HUES48 (cell line): Measurements from ENCODE around the gene GPR34.
A peak's percentile ranks its signal among the peaks of the same experiment; 100 is the strongest.
"Not testable (repeated sequence)": the region's sequence is repeated elsewhere in the genome, so short reads cannot be mapped to it uniquely, and the experiment has no call there.

Experiments
- H3K27ac ChIP-seq: one replicate; pipeline ENCODE4 v1.7.0; 2013; ENCODE audit warnings: low read depth, low read length, inconsistent platforms
- H3K27me3 ChIP-seq: 2 replicates; pipeline ENCODE4 v1.6.1; 2013; ENCODE audit warnings: mild to moderate bottlenecking, low read length; ENCODE audit not compliant: control insufficient read depth, insufficient read depth
- H3K36me3 ChIP-seq: 2 replicates; pipeline ENCODE4 v1.6.1; 2013; ENCODE audit warnings: low read length; ENCODE audit not compliant: control insufficient read depth, insufficient read depth
- H3K4me1 ChIP-seq: 2 replicates; pipeline ENCODE4 v1.6.1; 2013; ENCODE audit warnings: mild to moderate bottlenecking, low read length; ENCODE audit not compliant: control insufficient read depth, insufficient read depth
- H3K4me3 ChIP-seq: 2 replicates; pipeline ENCODE4 v1.5.1; 2013; ENCODE audit warnings: mild to moderate bottlenecking, low read depth, low read length
- H3K9ac ChIP-seq: 2 replicates; pipeline ENCODE4 v1.6.1; 2013; ENCODE audit warnings: mild to moderate bottlenecking, low read depth, low read length, moderate library complexity
- H3K9me3 ChIP-seq: 2 replicates; pipeline ENCODE4 v1.6.1; 2013; ENCODE audit warnings: low read length; ENCODE audit not compliant: control insufficient read depth, insufficient read depth

The GPR34 gene

DNA sequence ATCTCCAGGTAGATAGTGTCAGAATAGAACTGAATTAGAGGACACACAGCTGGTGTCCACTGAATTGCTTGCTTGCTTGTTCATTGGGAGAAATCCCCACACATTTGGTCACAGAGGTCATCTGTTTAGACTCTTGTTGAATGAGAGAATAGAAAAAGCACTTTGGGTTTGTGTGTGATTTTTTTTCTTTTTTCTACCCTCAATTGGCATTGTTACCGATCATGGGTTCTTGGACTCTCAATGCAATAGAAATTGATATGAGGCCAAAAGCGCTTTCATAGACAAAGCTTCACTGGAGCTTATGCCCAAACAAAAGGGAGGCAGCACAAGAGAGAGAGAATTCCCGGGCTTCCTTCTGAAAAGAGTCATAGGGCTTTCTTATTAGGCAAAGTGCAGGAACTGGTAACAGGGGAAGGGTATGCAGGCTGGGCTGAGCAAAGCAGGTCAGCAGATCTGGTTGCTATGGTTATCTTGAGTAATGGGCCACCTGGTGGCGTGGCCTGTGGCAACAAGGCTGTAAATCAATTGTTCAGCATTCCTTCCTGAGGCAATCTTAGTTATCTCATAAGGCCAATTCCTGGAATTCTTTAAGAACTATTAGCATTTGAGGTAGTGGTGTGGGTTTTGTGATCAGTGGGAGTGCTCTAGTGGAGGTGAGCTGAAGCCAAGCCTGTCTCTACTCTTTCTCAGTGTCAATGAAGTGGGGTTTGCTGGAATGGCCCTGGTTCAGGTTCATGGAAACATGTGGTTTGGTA is 29.9 kb downstream of the GPR34 start:
- no peaks in the 10 kb centered on the region for H3K36me3 ChIP-seq
- peaks cover 26% of the 10 kb centered on the region for H3K9me3 ChIP-seq
- H3K27me3 ChIP-seq: no peaks in the 10 kb centered on the region
- H3K4me3 ChIP-seq: no peak overlapping the region
- peak overlapping the region; percentile 75 for H3K27ac ChIP-seq
- H3K4me1 ChIP-seq: no peaks in the 10 kb centered on the region
- peak overlapping the region; percentile 4; the same call in 1 of the 2 replicates for H3K9ac ChIP-seq

GRCh38 chrX:41719610-41720009 is 30.8 kb downstream of the GPR34 start:
- H3K4me3 ChIP-seq, H3K9ac ChIP-seq, H3K27me3 ChIP-seq, H3K36me3 ChIP-seq, H3K4me1 ChIP-seq: not testable (repeated sequence)
- Histone ChIP-seq H3K9me3 (peaks cover 26% of the 10 kb centered on the region), H3K27ac (peak overlapping the region; percentile 75)

- Histone ChIP-seq H3K4me1 (no peaks in the 10 kb centered on the region), H3K36me3 (no peaks in the 10 kb centered on the region), H3K9ac (no peak overlapping the region), H3K9me3 (peaks cover 26% of the 10 kb centered on the region), H3K4me3 (no peak overlapping the region), H3K27me3 (no peaks in the 10 kb centered on the region; the same call in 1 of the 2 replicates), H3K27ac (no peak overlapping the region)
These were observed 31.5 kb downstream of the GPR34 start for GRCh38 chrX:41720125-41720779.

DNA sequence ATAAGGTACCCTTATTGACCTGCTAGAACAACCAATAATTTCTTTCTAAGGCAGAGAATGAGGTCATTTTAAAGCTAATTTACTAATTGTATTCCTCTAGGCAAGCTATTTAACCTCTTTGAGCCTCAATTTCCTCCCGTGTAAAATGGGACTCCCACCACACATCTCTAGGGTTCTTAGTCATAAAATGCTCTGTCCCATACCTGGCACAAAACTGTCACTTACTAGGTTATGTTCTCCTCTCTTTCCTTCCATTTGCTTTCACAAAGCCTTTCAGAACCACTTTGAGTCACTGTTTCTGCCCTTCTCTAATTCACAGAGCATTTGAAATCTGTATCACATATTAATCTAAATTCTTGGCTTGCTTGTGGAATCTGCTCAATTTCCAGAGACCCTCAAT is 32.8 kb downstream of the GPR34 start:
- Histone ChIP-seq H3K27me3 (no peaks in the 10 kb centered on the region; the same call in 1 of the 2 replicates), H3K9ac (no peak overlapping the region), H3K9me3 (peaks cover 26% of the 10 kb centered on the region), H3K4me3 (no peak overlapping the region), H3K27ac (no peak overlapping the region), H3K36me3 (no peaks in the 10 kb centered on the region), H3K4me1 (no peaks in the 10 kb centered on the region)

GRCh38 chrX:41722214-41722613 is 33.4 kb downstream of the GPR34 start:
- Histone ChIP-seq H3K4me1 (no peaks in the 10 kb centered on the region), H3K4me3 (no peak overlapping the region), H3K9me3 (peaks cover 20% of the 10 kb centered on the region), H3K27me3 (no peaks in the 10 kb centered on the region; the same call in 1 of the 2 replicates), H3K27ac (no peak overlapping the region), H3K9ac (no peak overlapping the region), H3K36me3 (no peaks in the 10 kb centered on the region)

DNA sequence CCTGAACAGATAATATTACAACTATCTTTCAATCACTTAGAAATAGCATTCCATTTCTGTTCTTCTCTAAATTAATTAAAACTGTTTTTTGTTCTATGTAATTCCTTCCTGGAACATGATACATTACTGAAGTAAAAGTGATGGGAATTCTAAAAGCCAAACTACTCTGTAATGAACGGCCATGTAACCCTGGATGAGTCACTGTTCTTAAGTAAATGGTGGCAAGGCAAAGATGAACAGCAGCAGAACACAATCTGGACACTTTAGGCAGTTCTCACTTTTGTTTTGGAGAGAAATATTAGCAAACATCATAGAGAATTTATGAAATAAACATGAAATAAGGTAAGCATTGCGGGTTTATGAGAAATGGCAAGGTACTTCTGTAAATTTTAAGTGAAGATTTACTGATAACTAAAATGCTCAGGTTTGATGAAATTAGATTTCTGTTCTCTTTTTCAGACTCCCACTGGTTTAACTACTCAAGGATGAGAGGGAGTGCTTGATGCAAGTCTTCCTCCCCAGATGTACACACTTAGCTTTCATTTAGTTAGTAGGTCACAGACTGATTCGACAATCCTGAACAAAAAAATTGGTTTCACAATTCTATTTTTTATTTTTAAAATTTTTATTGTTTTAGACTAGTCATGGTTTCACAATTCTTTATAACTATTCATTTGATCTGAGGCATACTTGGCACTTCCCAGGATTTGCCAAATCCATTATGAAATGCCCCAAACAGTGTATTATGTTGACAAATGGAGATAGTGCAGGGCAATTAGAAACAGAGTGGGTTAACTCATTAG is 34.2 kb downstream of the GPR34 start:
- no peak overlapping the region for H3K4me3 ChIP-seq
- H3K9ac ChIP-seq: no peak overlapping the region
- no peaks in the 10 kb centered on the region for H3K4me1 ChIP-seq
- H3K36me3 ChIP-seq: no peaks in the 10 kb centered on the region
- no peak overlapping the region for H3K27ac ChIP-seq
- H3K27me3 ChIP-seq: no peaks in the 10 kb centered on the region; the same call in 1 of the 2 replicates
- H3K9me3 ChIP-seq: peaks cover 16% of the 10 kb centered on the region; the same call in 1 of the 2 replicates

DNA sequence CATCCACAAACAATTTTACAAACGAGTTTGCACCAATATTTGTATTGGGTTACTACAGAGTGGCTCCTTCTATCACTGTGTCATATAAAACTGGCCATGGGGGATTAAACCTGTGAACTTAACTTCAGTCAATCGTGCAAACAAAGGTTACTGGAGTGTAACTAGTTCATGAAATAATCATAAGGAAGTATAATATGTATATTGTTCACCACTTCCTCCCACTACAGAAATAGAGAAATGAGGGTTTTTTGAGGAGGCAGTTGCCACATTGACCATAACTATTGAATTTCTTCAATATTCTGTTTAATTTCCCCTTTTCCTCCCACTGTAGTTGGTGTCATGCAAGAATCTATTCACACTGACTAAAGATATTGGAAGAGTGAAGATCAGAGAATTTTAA is 35.1 kb downstream of the GPR34 start, which contains the start of gene GPR82:
Gene GPR82, plus strand, starts transcription at position 356 of the 400 bp plus-strand sequence. CDS start 2,846 bp downstream, outside the sequence.
- no peak within 1 kb of the TSS for H3K27ac ChIP-seq
- H3K4me3 ChIP-seq: no peak within 1 kb of the TSS

GRCh38 chrX:41728125-41728524 is 39.4 kb downstream of the GPR34 start:
- no peak overlapping the region for H3K27ac ChIP-seq
- H3K27me3 ChIP-seq: no peaks in the 10 kb centered on the region; the same call in 1 of the 2 replicates

More for the DNA sequence above, 35.1 kb downstream of the GPR34 start, which contains the start of gene GPR82:
- Histone ChIP-seq H3K27me3 (no peaks in the 10 kb centered on the region; the same call in 1 of the 2 replicates), H3K4me1 (no peaks in the 10 kb centered on the region), H3K36me3 (no peaks in the 10 kb centered on the region), H3K9ac (no peak within 1 kb of the TSS), H3K9me3 (peaks cover 10% of the 10 kb centered on the region; the same call in 1 of the 2 replicates)

GRCh38 chrX:41730081-41730480 is 41.3 kb downstream of the GPR34 start:
- H3K9me3 ChIP-seq: no peaks in the 10 kb centered on the region
- no peaks in the 10 kb centered on the region for H3K36me3 ChIP-seq
- H3K27ac ChIP-seq: no peak overlapping the region
- no peaks in the 10 kb centered on the region for H3K27me3 ChIP-seq
- H3K4me3 ChIP-seq: no peak overlapping the region
- no peak overlapping the region for H3K9ac ChIP-seq
- H3K4me1 ChIP-seq: 0 out of 2 replicates have a peak, but pooled peaks cover 3% of the 10 kb centered on the region

More at GRCh38 chrX:41728125-41728524, 39.4 kb downstream of the GPR34 start:
- no peak overlapping the region for H3K9ac ChIP-seq
- no peak overlapping the region for H3K4me3 ChIP-seq
- no peaks in the 10 kb centered on the region for H3K9me3 ChIP-seq
- no peaks in the 10 kb centered on the region for H3K4me1 ChIP-seq
- H3K36me3 ChIP-seq: no peaks in the 10 kb centered on the region

DNA sequence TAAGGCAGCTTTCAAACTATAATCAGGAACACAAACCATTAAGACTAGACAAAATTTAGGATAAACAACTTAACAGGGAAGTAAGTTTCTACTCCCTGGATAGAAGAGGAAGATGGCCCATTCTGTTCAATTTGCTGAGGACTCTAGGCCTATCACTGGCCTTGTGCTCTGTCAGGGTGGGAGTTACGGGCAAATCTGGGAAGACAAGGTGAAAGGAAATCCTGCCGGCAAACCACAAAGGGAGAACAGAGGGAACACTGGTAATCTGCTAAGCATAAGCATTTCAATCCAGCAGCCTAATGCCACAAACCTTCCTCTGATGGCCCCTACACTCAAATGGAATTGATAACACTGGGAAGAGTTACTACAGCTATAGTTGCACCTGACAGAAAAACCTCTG is 43.5 kb downstream of the GPR34 start:
- H3K4me3 ChIP-seq: no peak overlapping the region
- H3K9me3 ChIP-seq: no peaks in the 10 kb centered on the region
- no peak overlapping the region for H3K27ac ChIP-seq
- H3K27me3 ChIP-seq: no peaks in the 10 kb centered on the region
- no peaks in the 10 kb centered on the region for H3K36me3 ChIP-seq
- no peak overlapping the region for H3K9ac ChIP-seq
- 0 out of 2 replicates have a peak, but pooled peaks cover 3% of the 10 kb centered on the region for H3K4me1 ChIP-seq
